ENCODE measurements around the gene TWF1. TPM values are rescaled to one million over a fixed set of nuclear protein-coding genes. Genes with fewer than 3 reads are reported as not detected.
A peak's percentile ranks its signal among the peaks of the same experiment; 100 is the strongest.

Gene TWF1
- total and polyA plus RNA-seq, 9 of the 15 experiments (the other 6 are each of a cell fraction or from before 2014, with no cell fraction given), result 10.3 to 29.4 (median 23.4) TPM

DNA sequence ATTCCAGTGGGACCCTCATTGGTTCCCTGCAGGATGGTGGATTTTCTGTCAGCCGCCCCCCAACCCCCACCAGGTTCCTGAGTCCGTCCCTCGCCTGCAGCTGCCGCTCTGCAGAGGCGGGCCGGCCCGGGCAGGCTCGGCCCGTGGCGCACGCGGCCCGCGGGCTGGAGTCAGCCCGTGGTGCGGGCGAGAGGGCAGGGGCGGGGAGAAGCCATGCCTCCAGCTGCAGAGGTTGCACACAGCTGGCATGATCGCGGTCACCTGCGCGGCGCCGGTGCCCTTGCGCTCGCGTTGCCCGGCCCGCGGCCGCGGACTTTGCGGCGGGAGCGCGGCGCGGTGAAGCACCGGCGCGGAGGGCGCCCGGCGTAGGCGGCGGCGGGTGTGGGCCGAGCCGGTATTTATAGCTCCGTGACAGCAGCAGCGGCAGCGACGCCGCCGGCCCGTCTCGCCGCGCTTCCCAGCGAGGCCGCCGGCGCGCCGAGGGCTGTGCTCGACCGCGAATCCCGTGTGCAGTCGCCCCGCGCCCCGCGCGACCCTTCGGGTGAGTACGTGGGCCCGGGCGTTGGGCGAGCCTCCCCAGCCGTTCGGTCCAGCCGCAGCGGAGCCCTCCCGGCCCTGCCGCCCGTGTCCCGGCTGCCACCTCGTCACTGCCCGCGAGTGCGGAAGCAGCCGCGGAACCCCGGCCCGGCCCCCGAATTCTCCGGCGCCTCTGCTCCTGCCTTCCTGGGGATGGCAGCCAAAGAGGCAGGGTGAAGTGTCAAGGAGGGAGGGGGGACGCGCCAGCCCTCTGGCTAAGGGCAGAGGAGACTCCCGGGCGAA lies 29.7 kb upstream of the TWF1 start, which contains the start of gene TMEM117 (continued):
- TF ChIP-seq, protein P1, sequence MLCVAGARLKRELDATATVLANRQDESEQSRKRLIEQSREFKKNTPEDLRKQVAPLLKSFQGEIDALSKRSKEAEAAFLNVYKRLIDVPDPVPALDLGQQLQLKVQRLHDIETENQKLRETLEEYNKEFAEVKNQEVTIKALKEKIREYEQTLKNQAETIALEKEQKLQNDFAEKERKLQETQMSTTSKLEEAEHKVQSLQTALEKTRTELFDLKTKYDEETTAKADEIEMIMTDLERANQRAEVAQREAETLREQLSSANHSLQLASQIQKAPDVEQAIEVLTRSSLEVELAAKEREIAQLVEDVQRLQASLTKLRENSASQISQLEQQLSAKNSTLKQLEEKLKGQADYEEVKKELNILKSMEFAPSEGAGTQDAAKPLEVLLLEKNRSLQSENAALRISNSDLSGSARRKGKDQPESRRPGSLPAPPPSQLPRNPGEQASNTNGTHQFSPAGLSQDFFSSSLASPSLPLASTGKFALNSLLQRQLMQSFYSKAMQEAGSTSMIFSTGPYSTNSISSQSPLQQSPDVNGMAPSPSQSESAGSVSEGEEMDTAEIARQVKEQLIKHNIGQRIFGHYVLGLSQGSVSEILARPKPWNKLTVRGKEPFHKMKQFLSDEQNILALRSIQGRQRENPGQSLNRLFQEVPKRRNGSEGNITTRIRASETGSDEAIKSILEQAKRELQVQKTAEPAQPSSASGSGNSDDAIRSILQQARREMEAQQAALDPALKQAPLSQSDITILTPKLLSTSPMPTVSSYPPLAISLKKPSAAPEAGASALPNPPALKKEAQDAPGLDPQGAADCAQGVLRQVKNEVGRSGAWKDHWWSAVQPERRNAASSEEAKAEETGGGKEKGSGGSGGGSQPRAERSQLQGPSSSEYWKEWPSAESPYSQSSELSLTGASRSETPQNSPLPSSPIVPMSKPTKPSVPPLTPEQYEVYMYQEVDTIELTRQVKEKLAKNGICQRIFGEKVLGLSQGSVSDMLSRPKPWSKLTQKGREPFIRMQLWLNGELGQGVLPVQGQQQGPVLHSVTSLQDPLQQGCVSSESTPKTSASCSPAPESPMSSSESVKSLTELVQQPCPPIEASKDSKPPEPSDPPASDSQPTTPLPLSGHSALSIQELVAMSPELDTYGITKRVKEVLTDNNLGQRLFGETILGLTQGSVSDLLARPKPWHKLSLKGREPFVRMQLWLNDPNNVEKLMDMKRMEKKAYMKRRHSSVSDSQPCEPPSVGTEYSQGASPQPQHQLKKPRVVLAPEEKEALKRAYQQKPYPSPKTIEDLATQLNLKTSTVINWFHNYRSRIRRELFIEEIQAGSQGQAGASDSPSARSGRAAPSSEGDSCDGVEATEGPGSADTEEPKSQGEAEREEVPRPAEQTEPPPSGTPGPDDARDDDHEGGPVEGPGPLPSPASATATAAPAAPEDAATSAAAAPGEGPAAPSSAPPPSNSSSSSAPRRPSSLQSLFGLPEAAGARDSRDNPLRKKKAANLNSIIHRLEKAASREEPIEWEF (CRISPR knock-in tag; IDR thresholded peaks at IDR 0.05), result no peak
- TF ChIP-seq IFI16 (CRISPR knock-in tag; IDR thresholded peaks at IDR 0.05) (no peak), ZFP1 (CRISPR knock-in tag; IDR thresholded peaks at IDR 0.05) (no peak), ZNF444 (CRISPR knock-in tag; IDR thresholded peaks at IDR 0.05) (no peak), NR2F6 (CRISPR knock-in tag; IDR thresholded peaks at IDR 0.05) (no peak), NFXL1 (CRISPR knock-in tag; IDR thresholded peaks at IDR 0.05) (no peak), AFF4 (CRISPR knock-in tag; IDR thresholded peaks at IDR 0.05) (no peak), ESRRB (CRISPR knock-in tag; IDR thresholded peaks at IDR 0.05; ENCODE audit: borderline replicate concordance) (no peak), SUPT5H (IDR thresholded peaks at IDR 0.05) (peak; percentile 41; the same call in 1 of the 2 replicates), NCOA4 (IDR thresholded peaks at IDR 0.05; ENCODE audit: partially characterized antibody) (no peak), ZNF41 (CRISPR knock-in tag; conservative IDR thresholded peaks at IDR 0.05) (no peak), ZNF655 (CRISPR knock-in tag; IDR thresholded peaks at IDR 0.05) (no peak), ARNT (IDR thresholded peaks at IDR 0.05) (no peak), MECOM (CRISPR knock-in tag; IDR thresholded peaks at IDR 0.05) (no peak), GATAD2B (IDR thresholded peaks at IDR 0.05; ENCODE audit: borderline replicate concordance) (peak; percentile 76; the same call in 1 of the 2 replicates), E2F3 (CRISPR knock-in tag; IDR thresholded peaks at IDR 0.05) (peak; percentile 74; the same call in 1 of the 2 replicates), ZNF76 (CRISPR knock-in tag; IDR thresholded peaks at IDR 0.05; ENCODE audit: borderline replicate concordance) (no peak), CBX2 (IDR thresholded peaks at IDR 0.05; ENCODE audit: insufficient read depth, low read length, poor library complexity, severe bottlenecking) (no peak), ZNF3 (CRISPR knock-in tag; IDR thresholded peaks at IDR 0.05) (no peak)
